Bone marrow (tissue), 2 donors: ENCODE results near the gene PDE8A.
"Not testable (repeated sequence)": the region's sequence is repeated elsewhere in the genome, so short reads cannot be mapped to it uniquely, and the experiment has no call there.

Experiments used
- DNase-seq, 2 donors: peaks; one replicate each; lab custom pipeline; 2025; lab: John Stamatoyannopoulos, UW

Gene PDE8A

DNA sequence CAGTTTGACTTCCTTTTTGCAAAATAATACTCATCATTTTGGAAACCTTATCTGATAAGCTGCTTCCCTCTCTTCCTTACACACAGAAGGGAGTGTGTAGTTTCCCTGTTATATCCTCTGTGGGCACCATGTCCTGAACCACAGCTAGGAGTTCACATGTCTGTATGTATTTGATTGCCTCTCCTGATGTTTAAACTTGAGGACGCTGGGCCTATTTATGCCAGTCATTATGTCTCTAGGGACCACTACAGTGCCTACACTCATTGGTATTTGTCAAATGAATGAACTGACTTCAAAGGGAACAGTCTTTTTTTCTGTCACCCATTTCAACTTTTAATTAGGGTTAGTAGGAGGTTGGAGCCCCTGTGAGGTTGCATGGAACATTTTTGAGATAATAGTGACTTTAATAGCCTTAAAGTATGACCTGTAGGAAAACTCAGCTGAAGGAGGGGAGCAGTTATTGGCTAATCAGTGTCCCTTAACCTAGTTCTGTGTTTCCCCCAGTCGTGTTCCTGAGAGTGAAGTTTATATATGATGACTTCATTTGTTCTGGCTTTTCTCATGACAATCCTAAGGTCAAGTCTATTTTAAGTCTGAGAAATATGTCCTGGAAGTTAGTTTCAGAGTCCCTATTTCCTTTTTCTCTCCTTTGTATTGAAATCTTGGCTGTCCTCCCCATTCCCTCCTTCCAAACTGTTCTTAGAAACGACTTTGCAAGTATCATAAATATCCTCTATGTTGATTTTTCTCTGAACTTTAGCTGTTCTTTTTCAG, 28.9 kb downstream of the PDE8A start:
- no peak for DNase-seq

DNA sequence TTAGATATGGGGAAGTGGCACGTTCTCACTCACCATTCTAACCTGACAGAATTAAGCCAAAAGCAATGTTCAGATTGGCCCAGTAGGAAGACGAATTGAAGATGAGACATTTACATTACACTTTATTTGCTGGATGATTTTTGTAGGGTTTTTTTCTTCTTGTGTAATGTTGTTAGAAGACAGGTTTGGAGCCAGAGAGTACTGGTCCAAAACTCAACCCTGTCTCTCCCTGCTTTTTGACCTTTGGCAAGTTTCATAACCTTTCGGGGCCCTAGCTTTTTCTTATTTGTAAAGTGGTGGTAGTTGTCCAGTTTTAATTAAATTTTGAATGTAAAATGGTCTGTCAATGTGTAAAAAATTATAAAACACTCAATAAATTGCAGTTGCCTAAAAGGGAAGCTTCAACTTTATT, 29.5 kb downstream of the PDE8A start:
- DNase-seq = no peak

DNA sequence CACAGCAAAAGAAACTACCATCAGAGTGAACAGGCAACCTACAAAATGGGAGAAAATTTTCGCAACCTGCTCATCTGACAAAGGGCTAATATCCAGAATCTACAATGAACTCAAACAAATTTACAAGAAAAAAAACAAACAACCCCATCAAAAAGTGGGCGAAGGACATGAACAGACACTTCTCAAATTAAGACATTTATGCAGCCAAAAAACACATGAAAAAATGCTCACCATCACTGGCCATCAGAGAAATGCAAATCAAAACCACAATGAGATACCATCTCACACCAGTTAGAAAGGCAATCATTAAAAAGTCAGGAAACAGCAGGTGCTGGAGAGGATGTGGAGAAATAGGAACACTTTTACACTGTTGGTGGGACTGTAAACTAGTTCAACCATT, 30.1 kb downstream of the PDE8A start:
- not testable (repeated sequence) for DNase-seq

DNA sequence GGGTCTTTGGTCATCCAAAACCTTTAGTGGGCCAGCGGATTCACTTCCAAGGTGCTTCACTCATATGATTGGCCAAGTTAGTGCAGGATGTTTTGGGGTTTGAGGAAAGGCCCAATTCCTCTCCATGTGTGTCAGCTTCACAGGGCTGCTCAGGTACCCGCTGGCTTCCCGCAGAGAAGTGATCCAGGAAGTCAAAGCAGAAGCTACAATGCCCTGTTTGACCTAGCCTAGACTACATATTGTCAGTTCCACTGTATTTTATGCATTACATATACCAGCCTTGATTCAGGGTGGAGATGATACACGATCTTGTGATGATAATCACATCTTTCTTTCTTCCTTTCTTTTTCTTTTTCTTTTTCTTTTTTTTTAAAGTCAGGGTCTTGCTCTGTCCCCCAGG, 32.1 kb downstream of the PDE8A start:
- DNase-seq = no peak

DNA sequence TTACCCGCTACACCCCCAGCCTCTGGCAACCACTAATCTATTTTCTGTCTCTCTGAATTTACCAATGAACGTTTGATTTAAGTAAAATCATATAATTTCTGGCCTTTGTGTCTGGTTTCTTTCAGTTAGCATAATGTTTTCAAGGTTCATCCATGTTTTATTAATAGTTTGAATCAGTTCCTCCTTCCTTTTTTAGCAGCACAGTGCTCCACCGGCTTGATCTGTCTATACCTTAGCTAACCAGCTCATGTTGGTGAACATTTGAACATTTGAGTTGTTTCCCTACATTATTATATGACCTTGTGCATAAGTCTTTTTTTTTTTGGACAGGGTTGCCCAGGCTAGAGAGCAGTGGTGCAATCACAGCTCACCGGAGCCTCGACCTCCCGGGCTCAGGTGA, 33.3 kb downstream of the PDE8A start:
- DNase-seq = no peak

DNA sequence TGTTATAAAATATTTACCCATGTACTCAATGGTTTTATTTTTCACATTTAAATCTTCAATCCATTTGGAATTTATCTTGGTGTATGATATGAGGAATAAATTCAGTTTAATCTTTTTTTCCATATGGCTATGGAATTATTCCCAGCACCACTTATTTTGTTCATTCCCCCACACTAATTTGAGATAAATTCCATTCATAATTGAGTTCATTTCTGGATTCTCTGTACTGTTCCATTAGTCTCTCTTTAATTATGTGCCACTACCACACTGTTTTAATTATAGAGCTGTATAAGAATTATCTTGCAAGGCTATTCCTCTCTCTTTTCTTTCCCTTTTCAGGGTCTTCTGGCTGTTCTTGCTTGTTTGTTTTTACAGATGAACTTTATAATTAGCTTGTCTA, 34.6 kb downstream of the PDE8A start:
- no peak for DNase-seq

DNA sequence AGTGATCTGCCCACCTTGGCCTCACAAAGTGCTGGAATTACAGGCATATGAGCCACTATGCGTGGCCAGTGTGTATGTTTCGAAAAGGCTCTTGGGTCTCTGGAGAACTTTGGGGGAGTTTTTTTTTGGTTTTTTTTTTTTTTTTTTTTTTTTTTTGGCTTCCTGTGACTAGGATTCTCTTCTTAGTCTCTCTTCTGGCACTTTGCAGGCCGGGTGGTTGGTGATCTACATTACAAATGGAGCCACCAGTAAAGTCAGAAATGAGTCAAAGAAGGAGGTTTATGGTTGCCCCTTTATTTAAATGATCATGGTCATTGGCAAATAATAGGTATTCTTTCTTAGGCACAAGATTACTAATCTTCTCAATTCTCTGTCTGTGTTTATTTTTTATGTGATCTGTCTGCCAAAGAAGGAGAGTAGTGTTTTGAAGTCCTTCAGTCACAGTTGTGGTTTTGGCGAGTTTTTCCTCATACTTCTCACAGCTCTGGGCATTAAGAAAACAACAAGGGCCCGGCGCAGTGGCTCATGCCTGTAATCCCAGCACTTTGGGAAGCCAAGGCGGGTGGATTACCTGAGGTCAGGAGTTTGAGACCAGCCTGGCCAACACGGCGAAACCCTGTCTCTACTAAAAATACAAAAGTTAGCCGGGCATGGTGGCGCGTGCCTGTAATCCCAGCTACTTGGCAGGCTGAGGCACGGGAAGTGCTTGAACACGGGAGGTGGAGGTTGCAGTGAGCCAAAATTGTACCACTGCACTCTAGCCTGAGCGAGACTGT, 38.3 kb downstream of the PDE8A start:
- no peak for DNase-seq

DNA sequence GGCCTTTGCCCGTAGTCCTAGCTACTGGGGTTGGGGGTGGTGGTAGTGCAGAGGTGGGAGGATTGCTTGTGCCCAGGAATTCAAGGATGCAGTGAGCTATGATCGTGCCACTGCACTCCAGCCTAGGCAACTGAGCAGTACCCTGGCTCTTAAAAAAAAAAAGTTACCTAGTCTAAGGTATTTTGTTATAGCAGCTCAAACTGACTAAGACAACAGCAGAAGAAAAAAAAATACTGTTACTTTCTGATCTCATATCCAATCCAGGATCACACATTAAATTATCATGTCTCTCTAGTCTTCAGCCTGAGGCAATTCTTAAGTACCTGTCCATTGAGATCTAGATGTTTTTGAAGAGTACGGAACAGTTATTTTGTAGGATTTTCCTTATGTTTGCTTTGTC, 39.8 kb downstream of the PDE8A start:
- no peak for DNase-seq

DNA sequence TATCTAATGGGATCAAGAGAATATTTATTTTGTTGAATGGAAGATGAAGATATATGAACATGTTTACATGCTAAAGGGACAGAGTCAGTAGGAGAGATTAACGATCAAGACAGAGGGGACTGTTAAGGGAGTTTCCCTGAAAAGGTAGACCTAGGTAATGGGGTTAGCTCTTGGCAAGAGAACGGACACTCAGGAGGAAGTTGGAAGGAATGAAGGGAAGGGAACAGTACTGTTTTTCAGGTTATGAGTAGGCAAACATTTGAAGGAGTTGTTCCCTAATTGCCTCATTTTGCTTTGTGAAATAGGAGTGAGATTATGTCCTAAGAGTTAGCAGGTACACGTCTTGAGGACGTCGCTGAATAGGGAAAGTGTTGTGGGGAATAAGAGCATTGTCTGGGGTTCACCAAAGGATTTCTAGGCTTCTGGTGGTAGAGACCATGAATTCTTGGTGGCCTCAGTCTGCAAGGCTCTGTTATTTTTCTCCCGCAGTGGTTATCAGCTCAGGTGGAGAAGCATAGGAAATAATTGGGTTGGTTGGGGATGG, 41.3 kb downstream of the PDE8A start:
- DNase-seq = no peak

DNA sequence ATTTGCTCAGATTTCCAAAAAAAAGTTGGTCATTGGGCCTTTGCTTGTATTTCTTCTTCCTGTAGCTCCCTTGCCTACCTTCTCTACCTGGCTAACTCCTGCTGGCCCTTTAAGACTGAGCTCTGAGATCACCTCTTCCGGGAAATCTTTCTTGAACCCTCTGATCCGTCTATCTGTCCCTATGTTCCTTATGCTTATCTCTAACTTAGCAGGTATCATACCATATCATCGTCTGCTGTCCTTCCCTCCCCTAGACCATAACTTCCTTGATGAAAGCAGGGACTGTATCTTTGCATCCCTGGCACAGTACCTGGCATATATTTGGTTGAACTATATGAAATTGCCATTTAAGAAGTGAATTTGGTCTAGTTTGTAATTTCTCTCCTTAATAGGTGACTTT, 42.3 kb downstream of the PDE8A start:
- DNase-seq = no peak

DNA sequence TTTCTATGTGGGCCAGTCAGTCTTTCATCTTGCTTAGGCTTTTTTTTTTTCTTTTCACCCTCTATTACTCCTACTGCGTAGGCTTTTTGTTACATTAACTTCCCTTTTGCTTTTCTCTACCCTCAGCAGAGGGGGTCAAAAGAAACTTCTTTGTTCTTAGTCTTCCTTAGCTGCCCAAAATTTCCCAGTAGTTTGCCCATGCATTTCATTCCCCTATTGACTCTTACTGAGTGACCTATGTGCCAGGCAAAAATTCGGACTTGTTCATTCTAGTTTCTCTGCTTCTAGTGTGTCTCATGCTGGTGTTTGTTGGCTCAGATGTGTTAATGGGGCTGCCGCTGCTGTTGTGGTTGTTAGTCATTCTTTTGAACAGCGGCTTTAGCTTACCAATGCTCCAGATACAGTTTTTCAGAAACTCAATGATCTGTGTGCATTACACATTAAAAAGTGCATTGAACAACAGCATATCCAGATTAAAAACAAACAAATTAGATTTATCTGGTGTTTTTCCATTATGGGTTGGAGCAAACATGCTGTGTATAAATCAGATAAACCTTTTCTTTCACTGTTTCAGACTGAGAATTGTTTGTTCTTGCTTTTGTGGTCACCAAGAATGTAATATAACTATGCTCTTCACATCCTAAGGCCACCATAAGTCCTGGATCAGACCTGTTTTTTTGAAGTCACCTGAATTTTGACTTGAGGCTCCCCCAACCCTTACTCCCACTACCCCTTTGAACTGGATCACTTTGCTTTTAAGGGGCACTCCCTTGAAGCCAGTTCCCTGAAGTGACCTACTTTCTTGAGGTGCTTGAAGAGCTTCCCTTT, 43.1 kb downstream of the PDE8A start:
- no peak for DNase-seq

DNA sequence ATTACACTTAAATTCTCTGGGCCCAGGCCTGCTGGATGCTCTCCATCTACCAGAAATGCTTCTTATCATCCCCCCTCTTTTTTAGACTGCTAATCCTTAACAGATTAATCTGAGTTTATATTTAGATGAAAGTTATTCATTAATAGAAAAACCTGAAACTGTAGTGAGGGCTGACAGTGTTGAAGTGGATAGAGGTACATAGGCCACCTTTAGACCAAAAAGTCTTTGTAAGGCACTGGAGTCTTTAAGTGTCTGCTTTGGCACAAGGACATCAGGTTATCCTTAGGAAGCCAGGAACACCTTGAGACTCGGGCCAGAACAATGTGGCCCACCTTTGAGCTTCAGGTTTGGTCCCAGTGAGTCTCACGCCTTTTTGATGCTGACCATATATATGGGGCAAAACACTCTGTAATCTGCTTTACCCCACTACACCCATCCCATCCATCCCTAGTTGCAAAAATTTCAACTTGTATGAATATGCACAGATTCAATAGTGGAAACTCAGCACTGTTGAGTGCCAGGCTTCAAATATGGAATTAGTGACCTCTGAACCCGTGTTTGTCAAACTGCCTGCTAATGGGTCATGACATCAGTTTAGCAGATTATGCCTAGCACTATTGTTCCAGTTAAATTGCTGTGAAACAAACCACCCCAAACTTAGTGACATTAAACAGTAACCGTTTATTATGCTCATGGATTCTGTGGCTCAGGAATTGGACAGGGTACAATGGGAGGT, 44.0 kb downstream of the PDE8A start:
- DNase-seq = no peak

DNA sequence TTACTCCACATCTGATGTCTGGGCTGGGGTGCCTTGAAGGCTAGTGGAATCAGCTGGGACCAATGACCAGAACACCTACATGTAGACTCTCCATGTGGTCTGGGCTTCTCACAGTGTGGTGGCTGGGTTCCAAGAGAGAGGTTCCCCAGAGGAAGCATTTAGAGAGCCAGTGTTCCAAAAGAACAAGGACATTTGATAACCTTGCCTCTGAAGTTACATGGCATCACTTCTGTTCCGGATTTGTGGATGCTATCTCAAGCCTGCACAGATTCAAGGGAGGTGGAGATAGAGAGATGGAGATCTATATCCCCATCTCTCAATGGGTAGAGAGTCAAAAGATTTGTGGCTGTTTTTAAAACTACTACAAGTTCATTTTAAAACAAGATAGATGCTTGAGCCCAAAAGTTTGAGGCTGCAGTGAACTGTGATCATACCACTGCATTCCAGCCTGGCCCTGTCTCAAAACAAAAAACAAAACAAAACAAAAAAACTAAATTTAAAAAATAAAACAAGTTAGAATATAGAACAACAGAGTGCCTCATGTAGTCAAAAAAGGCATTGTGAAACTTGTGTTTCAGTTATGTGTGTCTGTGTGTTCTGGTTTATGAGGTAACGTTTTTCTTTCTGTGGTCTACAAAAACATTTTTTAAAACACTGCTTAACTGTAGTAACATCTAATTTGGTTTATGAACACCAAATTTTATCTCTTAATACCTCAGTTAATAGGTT, 44.8 kb downstream of the PDE8A start:
- DNase-seq = no peak

DNA sequence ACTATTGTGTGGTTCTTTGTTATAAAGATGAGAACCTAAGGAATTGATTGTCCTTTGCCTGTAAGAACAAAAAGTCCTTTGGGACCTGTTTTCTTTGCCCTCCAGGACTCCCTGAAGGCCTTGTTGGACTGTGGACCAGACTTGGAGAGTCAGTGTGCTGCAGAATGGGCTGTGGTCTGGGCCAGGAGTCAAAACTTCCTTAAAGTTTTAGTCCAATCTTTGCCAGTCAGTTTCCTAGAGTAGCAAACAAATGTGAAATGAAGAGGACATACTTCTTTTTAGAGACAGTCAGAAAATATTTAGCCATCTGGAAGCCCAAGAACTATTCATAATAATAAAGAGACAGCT, 45.4 kb downstream of the PDE8A start:
- DNase-seq = no peak

DNA sequence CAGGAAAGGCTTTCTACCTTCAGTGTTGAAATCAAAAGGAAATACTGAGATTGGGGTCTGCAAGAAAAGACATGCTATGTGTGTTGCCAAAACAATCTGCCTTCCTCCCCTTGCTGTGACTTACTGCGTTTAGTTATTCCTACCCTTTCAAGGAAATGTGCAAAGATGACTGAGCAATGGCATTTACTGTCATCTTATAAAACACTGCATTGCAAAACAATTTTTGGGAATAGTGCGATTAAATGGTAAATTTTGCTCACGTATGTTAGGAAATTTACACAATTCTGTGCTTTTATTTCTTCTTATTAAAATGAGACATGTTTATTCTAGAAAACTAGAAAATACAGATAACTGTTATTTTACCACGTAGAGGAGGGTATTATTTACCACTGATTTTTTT, 45.8 kb downstream of the PDE8A start:
- no peak for DNase-seq

DNA sequence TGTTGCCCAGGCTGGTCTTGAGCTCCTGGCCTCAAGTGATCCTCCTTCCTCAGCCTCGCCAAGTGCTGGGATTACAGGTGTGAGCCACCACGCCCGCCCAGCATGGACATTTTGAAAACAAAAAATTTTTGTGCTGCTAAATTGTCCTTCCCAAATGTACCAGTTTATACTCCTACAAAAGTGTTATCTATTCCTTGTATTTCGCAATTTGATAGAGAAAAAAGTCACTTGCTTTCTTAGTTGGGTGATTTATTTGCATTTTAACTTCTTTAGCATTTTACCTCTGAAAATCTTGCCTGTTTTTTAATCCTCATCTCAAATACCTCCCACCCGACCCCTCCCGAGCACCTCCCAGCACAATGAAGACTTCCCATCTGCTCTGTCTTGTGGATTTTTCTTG, 46.8 kb downstream of the PDE8A start:
- no peak for DNase-seq

DNA sequence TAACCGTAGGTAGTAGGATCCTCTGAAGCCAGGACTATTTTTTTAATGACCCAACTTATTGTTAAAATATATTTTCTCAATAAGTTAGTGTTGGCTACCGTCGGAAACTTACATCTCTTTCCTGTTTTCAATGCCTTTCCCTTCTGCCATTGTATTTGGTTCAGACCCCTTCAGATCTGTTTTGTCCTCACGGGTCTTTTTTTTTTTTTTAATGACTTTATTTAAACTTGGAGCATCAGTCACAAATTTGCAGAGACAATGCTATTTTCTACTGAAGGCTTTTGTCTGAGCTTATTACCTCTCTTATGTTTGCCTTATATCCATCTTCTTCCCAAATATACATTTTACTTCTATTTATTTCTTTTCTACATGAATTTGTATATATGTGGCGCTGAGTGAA, 47.6 kb downstream of the PDE8A start:
- DNase-seq = no peak

DNA sequence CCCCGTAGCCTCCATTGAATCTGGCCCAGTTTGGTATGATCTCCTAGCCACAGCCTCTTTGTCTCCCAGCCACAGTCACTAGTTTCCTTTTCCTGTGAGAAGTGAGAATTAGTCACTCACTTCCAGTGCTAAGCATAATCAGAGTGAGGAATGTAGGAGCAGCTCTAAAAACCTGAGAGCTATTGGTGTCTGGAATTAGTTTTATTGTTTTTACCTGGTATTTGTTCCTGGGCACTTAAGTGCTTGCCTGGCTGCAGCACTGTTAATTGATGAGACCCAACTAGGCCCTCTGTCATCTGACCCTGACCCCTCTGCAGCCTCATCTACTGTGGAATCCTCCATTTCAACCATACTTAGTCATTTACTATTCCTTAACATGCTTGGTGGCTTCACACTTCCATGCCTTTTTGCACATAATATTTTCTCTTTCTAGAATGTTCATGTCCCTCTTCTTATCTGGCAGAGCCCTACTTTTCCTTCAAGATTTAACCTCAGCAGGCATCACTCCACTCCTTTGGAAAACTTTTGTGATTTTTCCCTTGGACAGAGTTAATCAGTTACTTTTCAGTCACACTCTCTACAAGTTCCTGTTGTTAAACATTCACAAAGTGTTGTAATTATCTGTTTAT, 48.8 kb downstream of the PDE8A start:
- no peak for DNase-seq

DNA sequence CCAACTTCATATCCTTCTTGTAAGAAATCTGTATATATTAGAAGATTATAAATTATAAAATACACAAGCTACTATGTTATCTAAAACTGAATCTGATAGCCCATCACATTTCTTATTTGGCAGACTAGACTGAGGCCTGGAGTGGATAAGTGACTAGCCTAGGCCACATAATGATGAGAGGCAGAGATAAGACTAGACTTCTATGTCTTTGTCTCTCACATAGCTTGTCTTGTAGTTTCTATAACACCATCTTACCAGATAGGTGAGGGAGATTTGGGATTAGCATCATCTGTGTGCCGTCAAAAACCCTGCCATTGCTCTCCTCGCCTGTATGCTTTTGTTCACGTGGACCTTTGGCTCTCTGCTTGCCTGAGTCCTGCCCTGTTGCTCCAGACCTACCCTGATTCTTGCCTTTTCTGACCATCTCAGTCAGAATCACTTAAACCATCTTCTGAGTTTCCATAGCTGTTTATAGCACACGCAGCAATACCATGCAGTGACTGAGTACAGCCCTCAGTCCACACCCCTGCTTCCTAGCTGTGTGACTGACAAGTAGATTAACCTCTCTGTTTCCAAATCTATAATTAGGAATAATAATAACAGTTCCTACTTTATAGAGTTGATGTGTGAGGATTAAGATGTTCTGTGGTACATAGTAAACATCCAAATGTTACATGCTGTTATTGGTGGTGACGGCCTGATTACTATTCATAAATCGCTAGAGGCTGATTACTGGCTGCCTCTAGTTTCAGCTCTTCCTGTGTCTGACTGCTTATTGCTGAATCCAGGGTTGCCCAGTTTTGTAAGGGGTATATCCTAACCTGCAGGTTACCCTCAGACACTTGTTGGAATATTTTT, 49.7 kb downstream of the PDE8A start:
- no peak for DNase-seq
